Upper lobe of right lung (tissue), 1 donor: ENCODE data around the gene RBBP9. TPM values are rescaled to one million over a fixed set of nuclear protein-coding genes. Genes with fewer than 3 reads are reported as not detected.
A peak's percentile ranks its signal among the peaks of the same experiment; 100 is the strongest.
"Not testable (repeated sequence)": the region's sequence is repeated elsewhere in the genome, so short reads cannot be mapped to it uniquely, and the experiment has no call there.

Source experiments
- ATAC-seq: fragments of 200-7000 bp; cut with Tn5 transposase; one replicate; pipeline ENCODE4 v1.9.1; 2020; ENCODE audit warnings: mild to moderate bottlenecking, moderate library complexity
- DNase-seq: peaks from one replicate; pipeline ENCODE4 v3.0.0-alpha.2; 2020
- H3K27ac ChIP-seq: fragments of 200-600 bp; one replicate; pipeline ENCODE4 v1.8.0; 2022
- H3K27me3 ChIP-seq: fragments of 200-600 bp; one replicate; pipeline ENCODE4 v1.8.0; 2022; ENCODE audit warnings: mild to moderate bottlenecking
- H3K36me3 ChIP-seq: fragments of 200-600 bp; one replicate; pipeline ENCODE4 v1.8.0; 2022
- H3K4me1 ChIP-seq: fragments of 200-600 bp; one replicate; pipeline ENCODE4 v1.8.0; 2022
- H3K4me3 ChIP-seq: fragments of 200-600 bp; one replicate; pipeline ENCODE4 v1.8.0; 2022; ENCODE audit warnings: mild to moderate bottlenecking
- H3K9me3 ChIP-seq: fragments of 200-600 bp; one replicate; pipeline ENCODE4 v1.8.0; 2022
- intact Hi-C: fragments of 100-400 bp; cut with DNase I; formaldehyde crosslinking; loops from one replicate; pipeline ENCODE4 v1.11.0; 2022
- total RNA-seq: library from RNA; stranded (reverse); fragmentation: NEBNext Ultra II Directional; extraction: Animal tissue kit (Norgen Biotek cat#: 25700); gene quantifications from one replicate; pipeline ENCODE4 v1.2.1, GENCODE V29; 2021
- TF ChIP-seq, protein P1 (sequence below): fragments of 200-600 bp; IDR thresholded peaks from one replicate; pipeline ENCODE4 v1.8.0; 2022; ENCODE audit warnings: antibody characterized with exemption
- donor health status: DM: no; HTN: yes; CAD: no; lungs with severe emphysema.

RBBP9 gene
- total RNA-seq, 1 donor from 2014 or later, result 14.0 TPM

DNA sequence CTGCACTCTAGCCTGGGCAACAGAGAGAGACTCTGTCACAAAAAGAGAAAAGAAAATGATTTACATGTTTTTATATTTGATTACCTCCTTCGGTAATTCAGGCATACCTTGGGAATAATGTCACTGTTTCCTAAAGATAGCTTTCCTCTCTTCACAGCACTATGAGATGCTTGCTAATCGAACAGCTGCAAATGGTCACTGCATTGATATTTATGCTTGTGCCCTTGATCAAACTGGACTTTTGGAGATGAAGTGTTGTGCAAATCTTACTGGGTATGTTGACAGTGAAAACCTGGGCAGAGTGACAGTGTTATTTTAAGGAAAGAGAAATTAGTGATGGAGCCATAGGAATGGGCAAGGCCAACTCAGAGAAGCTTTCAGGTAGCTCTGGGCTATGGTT, 30.3 kb upstream of the RBBP9 start:
- Histone ChIP-seq H3K27me3 (no peaks in the 10 kb centered on the region), H3K4me3 (no peak overlapping the region), H3K27ac (no peak overlapping the region), H3K4me1 (no peaks in the 10 kb centered on the region), H3K9me3 (no peaks in the 10 kb centered on the region), H3K36me3 (peaks cover 85% of the 10 kb centered on the region)
- intact Hi-C loops, result no loop called here
- no peak for DNase-seq
- no peak for ATAC-seq
- TF ChIP-seq, protein P1, sequence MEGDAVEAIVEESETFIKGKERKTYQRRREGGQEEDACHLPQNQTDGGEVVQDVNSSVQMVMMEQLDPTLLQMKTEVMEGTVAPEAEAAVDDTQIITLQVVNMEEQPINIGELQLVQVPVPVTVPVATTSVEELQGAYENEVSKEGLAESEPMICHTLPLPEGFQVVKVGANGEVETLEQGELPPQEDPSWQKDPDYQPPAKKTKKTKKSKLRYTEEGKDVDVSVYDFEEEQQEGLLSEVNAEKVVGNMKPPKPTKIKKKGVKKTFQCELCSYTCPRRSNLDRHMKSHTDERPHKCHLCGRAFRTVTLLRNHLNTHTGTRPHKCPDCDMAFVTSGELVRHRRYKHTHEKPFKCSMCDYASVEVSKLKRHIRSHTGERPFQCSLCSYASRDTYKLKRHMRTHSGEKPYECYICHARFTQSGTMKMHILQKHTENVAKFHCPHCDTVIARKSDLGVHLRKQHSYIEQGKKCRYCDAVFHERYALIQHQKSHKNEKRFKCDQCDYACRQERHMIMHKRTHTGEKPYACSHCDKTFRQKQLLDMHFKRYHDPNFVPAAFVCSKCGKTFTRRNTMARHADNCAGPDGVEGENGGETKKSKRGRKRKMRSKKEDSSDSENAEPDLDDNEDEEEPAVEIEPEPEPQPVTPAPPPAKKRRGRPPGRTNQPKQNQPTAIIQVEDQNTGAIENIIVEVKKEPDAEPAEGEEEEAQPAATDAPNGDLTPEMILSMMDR, result no peak

DNA sequence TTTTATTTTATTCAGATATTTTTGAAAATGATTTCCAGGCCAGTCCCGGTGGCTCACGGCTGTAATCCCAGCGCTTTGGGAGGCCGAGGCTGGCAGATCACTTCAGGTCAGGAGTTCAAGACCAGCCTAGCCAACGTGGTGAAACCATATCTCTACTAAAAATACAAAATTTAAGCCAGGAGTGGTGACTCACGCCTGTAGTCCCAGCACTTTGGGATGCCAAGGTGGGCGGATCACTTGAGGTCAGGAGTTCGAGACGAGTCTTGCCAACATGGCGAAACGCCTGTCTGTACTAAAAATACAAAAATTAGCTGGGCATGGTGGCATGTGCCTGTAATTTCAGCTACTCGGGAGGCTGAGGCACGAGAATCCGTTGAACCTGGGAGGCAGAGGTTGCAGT, 29.7 kb upstream of the RBBP9 start:
- DNase-seq, H3K4me3 ChIP-seq, H3K27ac ChIP-seq, H3K27me3 ChIP-seq, H3K4me1 ChIP-seq, ATAC-seq, H3K9me3 ChIP-seq, intact Hi-C loops: not testable (repeated sequence)
- peaks cover 80% of the 10 kb centered on the region for H3K36me3 ChIP-seq

DNA sequence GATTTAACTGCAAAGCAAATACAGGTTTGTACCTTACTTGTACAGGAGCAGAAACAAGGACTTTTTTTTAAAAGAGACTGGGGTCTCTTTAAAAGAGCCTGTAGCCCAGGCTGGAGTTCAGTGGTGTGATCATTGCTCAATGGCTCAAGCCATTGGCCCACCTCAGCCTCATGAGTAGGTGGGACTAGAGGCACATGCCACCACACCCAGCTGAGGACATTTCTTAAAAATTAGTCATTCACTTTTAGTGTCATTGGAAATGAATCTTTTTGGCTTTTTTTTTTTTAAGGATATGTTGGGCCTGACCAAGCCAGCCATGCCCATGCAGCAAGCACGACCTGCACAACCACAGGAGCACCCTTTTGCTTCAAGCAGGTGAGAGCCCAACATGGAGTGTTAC, 27.6 kb upstream of the RBBP9 start:
- Histone ChIP-seq H3K4me3 (no peak overlapping the region), H3K27ac (no peak overlapping the region), H3K4me1 (no peaks in the 10 kb centered on the region), H3K27me3 (no peaks in the 10 kb centered on the region), H3K9me3 (no peaks in the 10 kb centered on the region), H3K36me3 (peaks cover 59% of the 10 kb centered on the region)
- no peak for DNase-seq
- TF ChIP-seq, protein P1, result no peak
- ATAC-seq, result no peak
- intact Hi-C loops, result no loop called here

DNA sequence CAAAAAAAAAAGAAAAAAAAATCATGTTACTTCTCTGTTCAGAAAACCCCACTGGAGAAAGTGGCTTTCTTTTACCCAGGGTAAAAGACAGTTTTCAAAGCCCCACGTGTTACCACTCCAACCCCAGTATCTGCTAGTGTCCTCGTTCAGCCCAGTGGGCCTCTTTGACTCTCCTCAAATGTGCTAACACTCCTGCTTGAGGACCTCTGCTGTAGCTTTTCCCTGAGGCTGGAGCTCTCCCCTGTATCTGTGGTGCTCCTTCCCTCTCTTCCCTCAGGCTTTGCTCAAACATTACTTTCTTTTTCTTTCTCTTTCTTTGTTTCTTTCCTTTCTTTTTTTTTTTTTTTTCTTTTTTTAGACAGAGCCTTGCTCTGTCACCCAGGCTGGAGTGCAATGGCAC, 26.0 kb upstream of the RBBP9 start:
- Histone ChIP-seq H3K36me3 (peaks cover 43% of the 10 kb centered on the region), H3K4me3 (no peak overlapping the region), H3K9me3 (no peaks in the 10 kb centered on the region), H3K4me1 (no peaks in the 10 kb centered on the region), H3K27me3 (no peaks in the 10 kb centered on the region), H3K27ac (no peak overlapping the region)
- DNase-seq (no peak), ATAC-seq (no peak)
- intact Hi-C loops, result no loop called here
- TF ChIP-seq, protein P1, result no peak

DNA sequence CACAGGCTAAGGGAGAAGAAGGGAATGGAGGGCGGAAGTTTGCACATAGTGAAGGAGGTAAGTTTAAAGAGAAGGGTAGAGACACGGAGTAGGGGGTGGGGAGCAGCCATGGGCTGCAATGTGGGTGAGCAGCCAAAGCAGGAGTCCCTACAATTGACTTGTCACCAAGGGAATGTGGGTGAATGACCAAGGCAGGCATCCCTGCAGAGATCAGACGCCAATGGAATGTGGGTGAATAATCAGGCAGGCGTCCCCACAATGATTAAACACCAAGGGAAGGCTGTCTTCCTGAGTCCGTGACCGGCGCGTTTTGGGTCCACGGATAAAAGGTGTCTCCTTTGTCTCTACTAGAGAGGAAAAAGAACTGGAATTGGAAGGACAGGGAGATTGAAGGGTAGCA, 25.0 kb upstream of the RBBP9 start:
- H3K27ac ChIP-seq, H3K9me3 ChIP-seq, H3K4me1 ChIP-seq, intact Hi-C loops, H3K4me3 ChIP-seq, H3K27me3 ChIP-seq, DNase-seq, ATAC-seq: not testable (repeated sequence)
- H3K36me3 ChIP-seq, result peaks cover 37% of the 10 kb centered on the region

DNA sequence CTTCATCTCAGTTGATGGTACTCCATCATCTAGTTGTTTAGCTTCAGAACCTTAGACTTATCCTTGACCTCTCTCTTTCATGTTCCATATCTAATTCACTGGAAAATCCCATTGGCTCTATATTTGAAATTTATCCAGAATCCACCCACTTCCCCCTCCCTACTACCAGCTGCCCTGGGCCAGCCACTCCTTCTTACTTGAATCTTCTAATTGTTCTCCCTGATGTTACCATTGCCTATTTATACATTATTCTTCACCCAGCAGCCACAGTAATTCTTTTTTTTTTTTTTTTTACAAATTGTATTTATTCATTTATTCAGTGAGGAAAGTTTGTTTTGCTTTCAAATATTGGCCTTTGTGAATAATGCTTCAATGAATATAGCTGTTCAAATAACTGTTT, 18.9 kb upstream of the RBBP9 start:
- intact Hi-C loops, result no loop called here
- DNase-seq, result no peak
- H3K9me3 ChIP-seq, result no peaks in the 10 kb centered on the region
- peaks cover 61% of the 10 kb centered on the region for H3K36me3 ChIP-seq
- no peak for ATAC-seq
- H3K27ac ChIP-seq, result no peak overlapping the region
- no peaks in the 10 kb centered on the region for H3K27me3 ChIP-seq
- peaks cover 4% of the 10 kb centered on the region for H3K4me1 ChIP-seq
- TF ChIP-seq, protein P1, result no peak
- H3K4me3 ChIP-seq, result no peak overlapping the region

DNA sequence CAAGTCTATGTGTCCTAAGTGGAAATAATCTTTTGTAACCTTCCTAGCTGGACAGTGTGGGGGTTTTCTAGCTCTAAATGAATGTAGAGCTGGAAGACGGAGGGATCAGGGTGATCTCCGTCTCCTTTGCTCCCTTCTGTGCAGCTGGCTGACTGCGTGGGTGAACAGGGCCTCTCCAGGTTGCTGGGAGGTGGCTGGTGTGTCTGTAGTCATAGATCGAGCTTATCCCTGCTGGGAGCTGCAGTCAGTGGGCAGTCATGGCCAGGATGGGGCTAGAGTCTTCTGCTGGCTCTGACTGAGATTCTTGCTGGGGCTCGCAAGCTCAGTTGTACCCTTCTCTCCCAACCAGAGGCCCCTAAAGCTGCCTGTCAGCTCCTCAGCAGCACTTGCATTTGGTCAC, 17.1 kb upstream of the RBBP9 start:
- H3K27me3 ChIP-seq, result no peaks in the 10 kb centered on the region
- no peak overlapping the region for H3K27ac ChIP-seq
- peaks cover 74% of the 10 kb centered on the region for H3K36me3 ChIP-seq
- DNase-seq (no peak), ATAC-seq (peak; percentile 51)
- intact Hi-C loops, result no loop called here
- peaks cover 6% of the 10 kb centered on the region for H3K4me1 ChIP-seq
- no peak overlapping the region for H3K4me3 ChIP-seq
- H3K9me3 ChIP-seq, result no peaks in the 10 kb centered on the region
- TF ChIP-seq, protein P1, result no peak
